ENCODE data around the gene PA2G4. TPM values are rescaled to one million over a fixed set of nuclear protein-coding genes. Genes with fewer than 3 reads are reported as not detected.
A peak's percentile ranks its signal among the peaks of the same experiment; 100 is the strongest.

The PA2G4 gene
- polyA plus RNA-seq, 1 donor, result 131 TPM

GRCh38 chr12:56158926-56159461, 54.6 kb downstream of the PA2G4 start:
- Histone ChIP-seq H3K27ac (ENCODE audit: low read length) (peak overlapping the region; percentile 95), H3K36me3 (ENCODE audit: control insufficient read depth, insufficient read depth, low read length) (peaks cover 48% of the 10 kb centered on the region), H3K27me3 (ENCODE audit: control insufficient read depth, insufficient read depth, low read length) (no peaks in the 10 kb centered on the region), H3K4me1 (ENCODE audit: control insufficient read depth, insufficient read depth, low read length) (peaks cover 27% of the 10 kb centered on the region), H3K4me3 (ENCODE audit: low read length) (peak overlapping the region; percentile 88), H3K9me3 (ENCODE audit: control insufficient read depth, low read depth, low read length) (no peaks in the 10 kb centered on the region)
- DNase-seq, result peak; percentile 80 to 86
- no CpG with 5 or more reads among the region's 6 CpGs for WGBS (ENCODE audit: insufficient coverage, low lambda C conversion rate)

GRCh38 chr12:56159482-56160192, 55.3 kb downstream of the PA2G4 start:
- Histone ChIP-seq H3K9me3 (ENCODE audit: control insufficient read depth, low read depth, low read length) (no peaks in the 10 kb centered on the region), H3K36me3 (ENCODE audit: control insufficient read depth, insufficient read depth, low read length) (peaks cover 55% of the 10 kb centered on the region), H3K27me3 (ENCODE audit: control insufficient read depth, insufficient read depth, low read length) (no peaks in the 10 kb centered on the region), H3K27ac (ENCODE audit: low read length) (peak overlapping the region; percentile 95), H3K4me1 (ENCODE audit: control insufficient read depth, insufficient read depth, low read length) (peaks cover 27% of the 10 kb centered on the region), H3K4me3 (ENCODE audit: low read length) (peak overlapping the region; percentile 88)
- WGBS (ENCODE audit: insufficient coverage, low lambda C conversion rate), result no CpG with 5 or more reads among the region's 8 CpGs
- peak in 1 of 2 donors; percentile 32 for DNase-seq

- Histone ChIP-seq H3K36me3 (ENCODE audit: control insufficient read depth, insufficient read depth, low read length) (peaks cover 61% of the 10 kb centered on the region), H3K27me3 (ENCODE audit: control insufficient read depth, insufficient read depth, low read length) (no peaks in the 10 kb centered on the region), H3K4me1 (ENCODE audit: control insufficient read depth, insufficient read depth, low read length) (peaks cover 22% of the 10 kb centered on the region), H3K9me3 (ENCODE audit: control insufficient read depth, low read depth, low read length) (no peaks in the 10 kb centered on the region), H3K27ac (ENCODE audit: low read length) (peak overlapping the region; percentile 95), H3K4me3 (ENCODE audit: low read length) (peak overlapping the region; percentile 88)
- DNase-seq, result peak in 1 of 2 donors; percentile 52
- WGBS (ENCODE audit: insufficient coverage, low lambda C conversion rate), result no CpG with 5 or more reads among the region's 7 CpGs
These were observed 55.9 kb downstream of the PA2G4 start for GRCh38 chr12:56160193-56160763.

- Histone ChIP-seq H3K36me3 (ENCODE audit: control insufficient read depth, insufficient read depth, low read length) (peaks cover 64% of the 10 kb centered on the region), H3K9me3 (ENCODE audit: control insufficient read depth, low read depth, low read length) (no peaks in the 10 kb centered on the region), H3K4me1 (ENCODE audit: control insufficient read depth, insufficient read depth, low read length) (peaks cover 18% of the 10 kb centered on the region), H3K27me3 (ENCODE audit: control insufficient read depth, insufficient read depth, low read length) (no peaks in the 10 kb centered on the region), H3K4me3 (ENCODE audit: low read length) (peak overlapping the region; percentile 88), H3K27ac (ENCODE audit: low read length) (peak overlapping the region; percentile 95)
- 80% methylated on average over 1 of the region's 11 CpGs for WGBS (ENCODE audit: insufficient coverage, low lambda C conversion rate)
- no peak for DNase-seq
These were observed 56.7 kb downstream of the PA2G4 start for GRCh38 chr12:56160894-56161689.

- no peaks in the 10 kb centered on the region for H3K9me3 ChIP-seq (ENCODE audit: control insufficient read depth, low read depth, low read length)
- DNase-seq, result no peak
- H3K36me3 ChIP-seq (ENCODE audit: control insufficient read depth, insufficient read depth, low read length), result peaks cover 70% of the 10 kb centered on the region
- peaks cover 18% of the 10 kb centered on the region for H3K4me1 ChIP-seq (ENCODE audit: control insufficient read depth, insufficient read depth, low read length)
- WGBS (ENCODE audit: insufficient coverage, low lambda C conversion rate), result no CpG with 5 or more reads among the region's 10 CpGs
- H3K27ac ChIP-seq (ENCODE audit: low read length), result no peak overlapping the region
- H3K27me3 ChIP-seq (ENCODE audit: control insufficient read depth, insufficient read depth, low read length), result no peaks in the 10 kb centered on the region
- no peak overlapping the region for H3K4me3 ChIP-seq (ENCODE audit: low read length)
These were observed 57.5 kb downstream of the PA2G4 start for GRCh38 chr12:56161690-56162351.

GRCh38 chr12:56162468-56163290, 58.3 kb downstream of the PA2G4 start:
- Histone ChIP-seq H3K27ac (ENCODE audit: low read length) (no peak overlapping the region), H3K9me3 (ENCODE audit: control insufficient read depth, low read depth, low read length) (no peaks in the 10 kb centered on the region), H3K36me3 (ENCODE audit: control insufficient read depth, insufficient read depth, low read length) (peaks cover 75% of the 10 kb centered on the region), H3K27me3 (ENCODE audit: control insufficient read depth, insufficient read depth, low read length) (no peaks in the 10 kb centered on the region), H3K4me3 (ENCODE audit: low read length) (no peak overlapping the region), H3K4me1 (ENCODE audit: control insufficient read depth, insufficient read depth, low read length) (peaks cover 18% of the 10 kb centered on the region)
- no peak for DNase-seq
- WGBS (ENCODE audit: insufficient coverage, low lambda C conversion rate), result no CpG with 5 or more reads among the region's 11 CpGs

Other genes starting within 250 kb of the PA2G4 start
- 30.6 TPM for gene PYM1, start 176.7 kb upstream of the PA2G4 start, polyA plus RNA-seq
- 17.4 TPM for gene DGKA, start 173.4 kb upstream of the PA2G4 start, polyA plus RNA-seq
- 5.7 TPM for gene PMEL, start 138.5 kb upstream of the PA2G4 start, polyA plus RNA-seq
- gene CDK2, start 137.7 kb upstream of the PA2G4 start, polyA plus RNA-seq, result 55.5 TPM
- 112 TPM for gene RAB5B, start 130.5 kb upstream of the PA2G4 start, polyA plus RNA-seq
- gene SUOX, start 107.3 kb upstream of the PA2G4 start, polyA plus RNA-seq, result 44.1 TPM
- gene IKZF4, start 83.5 kb upstream of the PA2G4 start, polyA plus RNA-seq, result 13.5 TPM
- 232 TPM for gene RPS26, start 62.6 kb upstream of the PA2G4 start, polyA plus RNA-seq
- gene ERBB3, start 24.4 kb upstream of the PA2G4 start, polyA plus RNA-seq, result 326 TPM
- 5,871 TPM for gene RPL41, start 12.1 kb downstream of the PA2G4 start, polyA plus RNA-seq
- 4.5 TPM for gene ZC3H10, start 13.7 kb downstream of the PA2G4 start, polyA plus RNA-seq
- 42.7 TPM for gene ESYT1, start 23.7 kb downstream of the PA2G4 start, polyA plus RNA-seq
- 59.5 TPM for gene MYL6B, start 48.0 kb downstream of the PA2G4 start, polyA plus RNA-seq
- 1,754 TPM for gene MYL6, start 53.8 kb downstream of the PA2G4 start, polyA plus RNA-seq
- gene SMARCC2, start 84.9 kb downstream of the PA2G4 start, polyA plus RNA-seq, result 70.7 TPM
- gene RNF41, start 117.4 kb downstream of the PA2G4 start, polyA plus RNA-seq, result 32.2 TPM
- 29.1 TPM for gene NABP2, start 119.8 kb downstream of the PA2G4 start, polyA plus RNA-seq
- gene SLC39A5, start 125.5 kb downstream of the PA2G4 start, polyA plus RNA-seq, result 524 TPM
- 25.1 TPM for gene ANKRD52, start 153.8 kb downstream of the PA2G4 start, polyA plus RNA-seq
- 12.1 TPM for gene COQ10A, start 162.4 kb downstream of the PA2G4 start, polyA plus RNA-seq
- gene CS, start 195.8 kb downstream of the PA2G4 start, polyA plus RNA-seq, result 143 TPM
- 179 TPM for gene CNPY2, start 211.4 kb downstream of the PA2G4 start, polyA plus RNA-seq
- gene PAN2, start 229.4 kb downstream of the PA2G4 start, polyA plus RNA-seq, result 85.5 TPM
- gene IL23A, start 234.3 kb downstream of the PA2G4 start, polyA plus RNA-seq, result 0.75 TPM

Measured in large intestine (tissue), 3 donors.